Thyroid gland (tissue), 4 donors: ENCODE results near the gene DAPK1.

Experiments used
- CTCF ChIP-seq, 6 experiments: fragments of 200-600 bp in 3 of 6; fragments of 450-650 bp in 3 of 6; sonication (generic) in 3 of 6; IDR thresholded peaks; one replicate each; pipeline ENCODE4 v1.5.1; 2016 to 2019; ENCODE audit warnings: antibody characterized with exemption in 6 of 6, mild to moderate bottlenecking in 2 of 6, inconsistent platforms in 1 of 6, moderate library complexity in 1 of 6
- POLR2A ChIP-seq, 2 donors: fragments of 450-650 bp; IDR thresholded peaks; one replicate each; pipeline ENCODE4 v1.6.1; 2017; ENCODE audit warnings: antibody characterized with exemption in 2 of 2, mild to moderate bottlenecking in 2 of 2, moderate library complexity in 1 of 2

GRCh38 chr9:87590996-87591395, 93.3 kb downstream of the DAPK1 start:
- no peak for TF ChIP-seq POLR2A (IDR thresholded peaks at IDR 0.05)
- TF ChIP-seq CTCF (IDR thresholded peaks at IDR 0.05) = no peak
